HL-60/S4 treated with phorbol 12-myristate 13-acetate at 8.2 ng/mL for 4 days and 3 days (cell line): ENCODE results near the gene TWSG1.
"Not testable (repeated sequence)": the region's sequence is repeated elsewhere in the genome, so short reads cannot be mapped to it uniquely, and the experiment has no call there.

ENCODE experiments used
- in situ Hi-C: fragments of 300-500 bp; cut with MboI; formaldehyde crosslinking; loops from 2 replicates; pipeline ENCODE4 v1.15.0; 2022; ENCODE audit warnings: low sequenced_read_pairs

The TWSG1 gene

DNA sequence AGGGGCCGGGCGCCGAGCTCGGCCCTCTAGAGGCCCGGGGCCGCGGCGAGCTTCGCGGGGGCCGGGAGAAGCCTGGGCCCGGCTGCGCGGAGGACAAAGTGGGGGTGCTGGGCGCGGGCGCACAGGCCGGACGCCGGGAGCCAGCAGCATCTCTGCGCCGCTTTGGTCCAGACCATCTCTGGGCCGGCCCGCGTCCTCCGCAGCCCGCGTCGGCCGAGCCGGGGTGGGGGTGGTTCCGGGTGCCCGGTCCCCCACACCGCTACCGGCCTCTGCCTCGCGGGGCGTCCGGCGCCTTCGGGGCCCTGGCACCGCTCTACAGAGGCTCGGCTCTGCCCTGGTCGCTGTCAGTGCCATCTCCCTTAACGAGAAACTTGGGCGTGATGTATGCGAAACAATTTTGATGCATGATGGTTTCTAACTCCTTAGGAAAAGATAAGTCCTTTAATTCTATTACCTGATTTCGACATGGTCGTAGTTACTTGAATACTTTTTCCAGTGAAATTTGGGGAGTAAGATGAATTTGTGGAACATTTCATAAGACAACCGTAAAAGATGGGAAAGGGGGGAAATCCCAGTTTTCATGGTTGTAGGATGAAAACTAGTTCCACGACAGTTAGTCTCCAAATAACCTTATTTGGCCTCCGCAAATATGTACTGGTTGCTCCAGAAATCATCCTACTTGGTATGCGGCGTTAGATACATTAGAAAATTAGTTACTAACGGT lies 562 bp downstream of the TWSG1 start:
- in situ Hi-C loops = no loop called here

DNA sequence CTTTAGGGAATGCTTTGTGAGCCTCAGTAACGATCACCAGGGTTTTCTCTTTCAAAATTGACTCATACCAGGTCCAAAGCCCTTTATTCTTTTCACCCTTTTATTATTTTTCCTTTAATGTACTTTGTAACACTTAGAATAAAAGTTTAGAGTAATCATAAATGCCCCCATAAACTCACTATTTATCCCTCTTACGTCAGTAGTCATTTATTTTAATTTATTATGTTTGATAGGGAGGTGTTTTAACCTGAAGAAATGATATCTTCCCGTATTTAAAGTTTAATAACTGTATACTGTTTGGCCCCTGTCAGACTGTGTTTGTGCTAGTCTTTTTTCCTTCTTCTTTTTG lies 1.1 kb downstream of the TWSG1 start:
- in situ Hi-C loops = no loop called here

DNA sequence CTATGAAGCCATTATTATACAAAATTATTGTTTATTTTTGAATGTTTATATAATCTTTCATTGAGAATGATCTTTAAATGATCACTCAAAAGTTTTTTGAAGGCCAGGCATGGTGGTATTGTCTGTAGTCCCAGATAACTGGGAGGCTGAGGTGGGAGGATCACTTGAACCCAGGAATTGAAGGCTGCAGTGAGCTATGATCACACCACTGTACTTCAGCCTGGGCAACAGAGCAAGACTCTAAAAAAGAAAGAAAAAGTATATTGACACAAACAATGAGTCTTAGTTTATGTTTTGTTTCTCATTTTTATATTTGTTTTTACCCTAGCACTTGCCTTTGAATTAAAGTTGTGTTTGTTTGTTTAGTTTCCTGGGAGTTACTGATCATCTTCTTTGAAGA lies 2.3 kb downstream of the TWSG1 start:
- in situ Hi-C loops = no loop called here

DNA sequence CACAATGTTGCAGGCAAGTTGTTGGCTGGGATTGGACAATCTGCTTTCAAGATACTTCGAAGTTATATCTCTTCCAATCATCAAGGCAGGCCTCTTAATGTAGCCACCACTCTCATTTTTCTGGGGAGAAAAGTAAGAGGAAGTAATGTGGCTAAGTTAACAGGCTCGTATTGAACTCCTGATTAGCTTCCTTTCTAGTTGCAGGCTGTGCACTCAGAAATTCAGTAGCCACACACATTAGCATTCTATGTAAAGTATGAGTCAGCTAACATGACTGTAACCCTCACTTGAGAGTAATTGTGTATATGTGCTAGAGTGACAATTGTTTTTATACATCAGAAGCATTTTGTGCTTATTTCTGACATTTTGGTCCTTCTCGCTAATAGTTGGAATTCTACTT lies 3.3 kb downstream of the TWSG1 start:
- in situ Hi-C loops = no loop called here

DNA sequence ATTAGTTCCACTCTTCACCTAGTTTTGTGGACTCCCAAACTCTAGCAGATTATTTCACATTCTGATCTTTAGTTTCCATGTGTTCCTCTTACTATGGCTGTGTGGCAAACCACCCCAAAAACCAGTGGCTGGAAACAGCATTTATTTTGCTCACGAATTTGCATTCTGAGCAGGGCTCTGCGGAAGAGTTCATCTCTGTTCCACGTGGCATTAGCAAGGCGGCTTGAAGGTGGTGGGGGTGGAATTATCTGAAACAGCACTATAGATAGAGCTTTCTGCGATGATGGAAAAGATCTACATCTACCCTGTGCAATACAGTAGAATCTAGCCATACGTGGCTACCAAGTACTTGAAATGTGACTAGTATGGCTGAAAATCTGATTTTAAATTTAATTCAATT lies 5.9 kb downstream of the TWSG1 start:
- in situ Hi-C loops = no loop called here

DNA sequence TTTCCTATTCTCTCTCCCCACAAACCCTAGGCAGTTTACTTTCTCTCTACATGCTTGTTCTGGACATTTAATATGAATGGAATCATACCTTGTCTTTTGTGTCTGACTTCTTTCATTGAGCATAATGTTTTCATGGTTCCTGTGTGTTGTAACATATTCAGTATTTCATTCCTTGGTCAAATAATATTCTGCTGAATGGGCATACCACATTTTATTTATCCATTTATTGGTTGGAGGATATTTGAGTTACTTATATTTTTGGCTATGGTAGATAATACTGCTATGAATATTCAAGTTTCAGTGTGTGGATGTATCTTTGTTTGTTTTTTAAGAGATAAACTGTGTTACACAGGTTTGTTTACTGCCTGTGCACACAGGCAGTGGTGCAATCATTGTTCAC lies 9.0 kb downstream of the TWSG1 start:
- in situ Hi-C loops = no loop called here

DNA sequence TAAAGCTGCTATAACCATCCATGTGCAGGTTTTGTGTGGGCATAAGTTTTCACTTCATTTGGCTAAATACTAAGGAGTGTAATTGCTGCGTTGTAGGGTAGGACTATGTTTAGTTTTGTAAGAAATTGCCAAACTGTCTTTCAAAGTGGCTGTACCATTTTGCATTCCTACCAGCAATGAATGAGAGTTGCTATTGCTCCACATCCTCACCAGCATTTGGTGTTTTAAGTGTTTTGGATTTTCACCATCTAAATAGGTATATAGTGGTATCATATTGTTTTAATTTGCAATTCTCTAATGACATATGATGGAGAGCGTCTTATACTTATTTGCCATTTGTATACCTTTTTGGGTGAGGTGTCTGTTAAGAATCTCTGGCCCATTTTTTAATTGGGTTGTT lies 12.2 kb downstream of the TWSG1 start:
- in situ Hi-C loops = no loop called here

- in situ Hi-C loops = no loop called here
Observed at GRCh38 chr18:9348079-9348671, 13.6 kb downstream of the TWSG1 start.

DNA sequence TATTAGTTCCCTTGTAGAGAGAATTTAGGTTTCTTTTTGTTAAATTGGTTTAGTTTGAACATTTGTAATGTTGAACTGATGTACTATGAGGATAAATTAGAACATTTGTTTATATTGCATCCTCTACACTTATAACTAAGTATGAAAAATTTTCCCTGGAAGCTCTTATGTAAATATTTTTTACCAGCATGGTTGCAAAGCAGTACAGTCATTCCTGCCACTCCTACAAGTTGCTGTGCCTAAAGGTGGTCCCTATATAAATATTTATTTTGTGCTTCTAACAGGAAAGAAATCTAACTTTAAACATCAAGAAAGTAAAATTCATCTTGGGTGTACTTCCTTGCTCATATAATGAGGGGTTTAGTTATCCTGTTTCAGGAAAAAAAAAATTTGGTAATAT lies 14.2 kb downstream of the TWSG1 start:
- in situ Hi-C loops = no loop called here

DNA sequence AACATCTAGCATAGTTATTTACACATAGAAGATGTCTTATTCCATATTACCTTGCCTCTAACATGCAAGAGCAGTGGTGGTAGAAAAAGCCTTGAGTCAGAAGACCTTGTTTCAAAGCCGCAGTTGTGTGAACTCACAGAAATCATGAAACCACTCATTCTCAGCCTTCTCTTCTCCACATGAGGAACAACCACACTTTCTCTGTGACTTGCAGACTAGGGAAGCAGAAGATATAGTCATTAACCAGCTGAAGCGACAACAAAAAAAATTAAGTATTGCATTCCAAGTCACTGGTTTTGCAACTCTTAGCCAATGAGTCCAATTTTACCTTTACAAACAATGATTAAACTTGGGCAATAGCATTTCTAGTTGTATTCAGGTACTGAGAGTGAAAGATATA lies 19.0 kb downstream of the TWSG1 start:
- in situ Hi-C loops = no loop called here

- in situ Hi-C loops = no loop called here
Observed at GRCh38 chr18:9354256-9354655, 19.7 kb downstream of the TWSG1 start.

DNA sequence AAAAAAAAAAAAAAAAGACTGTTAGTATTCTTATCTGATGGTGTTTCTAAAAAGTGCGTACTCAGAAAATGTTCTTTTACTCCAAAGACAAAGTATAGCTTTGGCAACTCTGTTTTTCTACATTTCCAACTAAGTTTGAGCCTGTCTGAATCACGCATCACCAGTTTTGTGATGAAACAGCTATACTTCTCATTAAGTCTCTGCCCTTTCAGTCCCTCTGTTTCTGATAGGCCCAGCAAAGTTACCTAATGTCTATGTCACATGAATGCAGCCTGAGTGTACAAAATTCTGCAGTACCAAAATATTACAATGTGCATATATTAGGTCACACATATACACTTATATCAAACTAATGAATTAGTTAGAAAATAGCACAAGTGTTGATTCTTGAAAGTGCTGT lies 22.4 kb downstream of the TWSG1 start:
- in situ Hi-C loops = no loop called here

GRCh38 chr18:9359796-9360195 lies 25.2 kb downstream of the TWSG1 start:
- in situ Hi-C loops = no loop called here

DNA sequence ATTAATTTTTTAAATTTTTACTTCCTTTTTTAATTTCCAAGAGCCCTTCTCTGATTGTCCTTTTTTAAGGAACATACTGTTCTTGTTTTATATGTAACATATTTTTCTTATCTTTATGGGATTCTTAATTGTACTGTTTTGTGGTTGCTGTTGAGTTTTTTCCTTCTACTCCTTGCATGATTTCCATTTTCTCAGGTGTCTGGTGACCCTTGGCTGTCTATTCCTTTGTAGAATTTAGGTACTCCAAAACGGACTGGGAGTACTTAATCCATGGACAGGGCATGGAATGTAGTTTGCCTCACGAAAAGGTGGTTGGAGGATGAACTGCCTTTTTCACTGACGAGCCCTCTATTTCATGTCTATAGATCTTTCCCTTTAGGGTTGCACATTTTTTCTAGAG lies 26.6 kb downstream of the TWSG1 start:
- in situ Hi-C loops = no loop called here

- in situ Hi-C loops = no loop called here
Observed at GRCh38 chr18:9362869-9363268, 28.3 kb downstream of the TWSG1 start.

DNA sequence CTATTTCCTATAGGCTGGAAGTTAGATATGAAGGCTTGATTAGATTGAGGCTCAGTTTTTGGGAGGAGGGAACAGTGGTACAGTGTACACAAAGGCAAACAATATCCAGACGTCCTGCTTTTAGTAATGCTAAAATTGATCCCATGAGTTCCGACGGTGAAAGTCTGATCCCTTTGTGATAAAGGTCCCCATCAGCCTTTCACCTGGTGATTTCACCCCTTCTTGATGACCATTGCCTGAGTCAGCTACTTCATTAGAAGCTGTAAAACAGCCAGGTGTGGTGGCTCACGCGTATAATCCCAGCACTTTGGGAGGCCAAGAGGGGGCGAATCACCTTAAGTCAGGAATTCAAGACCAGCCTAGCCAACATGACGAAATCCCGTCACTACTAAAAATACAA lies 29.7 kb downstream of the TWSG1 start:
- in situ Hi-C loops = no loop called here

- in situ Hi-C loops = no loop called here
Observed at GRCh38 chr18:9365406-9365805, 30.8 kb downstream of the TWSG1 start.

DNA sequence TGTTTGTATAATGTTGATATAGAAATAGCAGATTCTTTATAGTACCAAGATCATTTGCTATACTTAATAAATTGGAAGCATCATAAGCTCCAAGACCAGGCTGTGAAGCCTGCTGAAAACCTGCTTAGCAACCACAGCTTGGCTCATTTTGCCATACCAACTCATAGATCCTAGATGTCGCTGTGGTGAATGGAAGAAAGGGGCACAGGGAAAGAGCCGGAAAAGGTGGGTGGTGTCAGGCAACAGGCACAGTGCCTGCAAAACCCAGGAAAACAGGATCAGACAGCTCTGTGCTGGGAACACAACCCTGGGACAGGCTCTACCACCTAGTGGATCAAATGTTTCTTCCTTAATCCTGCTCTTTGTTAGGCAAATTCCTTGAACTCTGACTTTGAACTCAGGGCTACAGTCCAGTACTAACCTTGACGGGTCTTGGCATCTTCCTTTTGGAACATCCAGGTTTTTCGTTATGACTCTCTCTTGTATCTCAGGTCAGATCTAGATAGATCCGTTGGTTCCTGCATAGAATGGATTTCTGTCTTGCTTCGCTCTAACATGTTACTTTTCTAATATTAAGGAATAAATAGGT lies 31.6 kb downstream of the TWSG1 start:
- in situ Hi-C loops = no loop called here

DNA sequence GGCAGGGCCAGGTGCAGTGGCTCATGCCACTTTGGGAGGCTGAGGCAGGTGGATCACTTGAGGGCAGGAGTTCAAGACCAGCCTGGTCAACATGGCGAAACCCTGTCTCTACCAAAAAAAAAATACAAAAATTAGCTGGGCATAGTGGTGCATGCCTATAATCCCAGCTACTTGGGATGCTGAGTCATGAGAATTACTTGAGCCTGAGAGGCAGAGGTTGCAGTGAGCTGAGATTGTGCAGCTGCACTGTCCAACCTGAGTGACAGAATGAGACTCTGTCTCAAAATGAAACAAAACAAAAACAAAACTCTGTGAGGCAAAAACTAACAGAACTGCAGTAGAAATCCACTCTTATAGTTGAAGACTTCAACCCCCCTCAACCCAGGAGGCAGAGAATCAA lies 38.7 kb downstream of the TWSG1 start:
- in situ Hi-C loops = not testable (repeated sequence)

DNA sequence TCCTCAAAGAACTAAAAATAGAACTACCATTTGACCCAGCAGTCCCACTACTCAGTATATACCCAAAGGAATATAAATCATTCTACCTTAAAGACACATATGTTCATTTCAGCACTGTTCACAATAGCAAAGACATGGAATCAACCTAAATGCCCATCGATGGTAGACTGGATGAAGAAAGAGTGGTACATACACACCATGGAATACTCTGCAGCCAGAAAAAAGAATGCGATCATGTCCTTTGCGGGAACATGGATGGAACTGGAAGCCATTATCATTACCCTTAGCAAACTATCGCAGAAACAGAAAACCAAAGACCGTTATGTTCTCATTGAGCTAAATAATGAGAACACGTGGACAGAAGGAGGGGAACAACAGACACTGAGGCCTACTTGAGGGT lies 44.5 kb downstream of the TWSG1 start:
- in situ Hi-C loops = loop anchor here (25.0 kb wide), 1 partner anchor 108 kb away; the partner anchor contains the start of gene RALBP1

DNA sequence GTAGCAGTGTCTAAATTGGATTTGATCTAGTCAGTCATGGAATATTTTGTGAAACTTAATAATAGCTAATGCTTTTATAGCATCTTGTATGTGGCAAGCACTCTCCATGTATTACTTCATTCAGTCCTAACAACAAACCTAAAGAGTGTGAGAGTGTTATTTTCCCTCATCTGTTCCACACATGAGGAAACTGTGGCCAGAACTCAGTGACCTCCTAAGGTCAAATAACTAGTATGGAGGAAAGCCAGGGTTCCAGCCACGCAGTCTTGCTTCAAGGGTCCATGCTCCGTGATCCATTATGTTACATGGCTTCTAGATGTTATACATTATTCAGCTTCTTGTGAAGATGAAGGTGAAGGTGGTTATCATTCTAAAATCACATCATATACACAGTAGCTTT lies 45.5 kb downstream of the TWSG1 start:
- in situ Hi-C loops = loop anchor here (25.0 kb wide), 1 partner anchor 107 kb away; the partner anchor contains the start of gene RALBP1

DNA sequence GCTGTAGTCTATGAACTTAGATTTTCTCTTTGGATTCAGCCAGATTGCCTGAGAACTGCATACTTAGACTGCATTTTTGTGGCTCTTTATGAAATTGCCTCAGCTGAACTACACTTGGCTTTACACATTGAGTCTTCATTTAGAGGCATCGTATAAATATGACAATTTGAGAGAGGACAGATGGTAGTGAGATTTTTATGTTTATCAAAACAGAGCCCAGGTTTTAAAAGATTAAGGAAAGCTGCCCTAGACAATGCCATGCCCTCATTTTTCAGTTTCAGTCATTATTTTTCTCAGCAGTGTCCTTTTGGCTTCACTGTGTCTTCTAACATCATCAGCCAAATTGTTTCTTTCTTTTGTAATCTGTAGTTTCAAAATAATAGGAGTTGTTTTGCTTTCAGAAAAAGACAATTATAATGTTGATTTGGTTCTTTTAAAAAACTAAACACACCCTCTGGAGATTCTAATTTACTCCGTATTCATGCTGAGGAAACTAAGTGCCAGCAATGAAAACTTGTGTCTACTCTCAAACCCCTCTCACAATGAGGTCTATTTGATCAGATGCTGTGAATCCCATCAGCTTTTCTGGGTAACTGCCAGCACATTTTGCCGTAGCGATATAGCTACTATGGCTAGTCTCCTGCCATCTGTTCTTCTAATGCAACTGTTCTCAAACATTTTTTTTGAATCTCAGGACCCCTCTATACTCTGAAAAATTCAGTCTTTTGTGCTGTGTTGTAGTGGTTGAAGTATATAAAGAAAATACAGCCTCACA lies 46.2 kb downstream of the TWSG1 start:
- in situ Hi-C loops = loop anchor here (25.0 kb wide), 1 partner anchor 106 kb away; the partner anchor contains the start of gene RALBP1
